ENCODE results near the gene PRR23C.

DNA sequence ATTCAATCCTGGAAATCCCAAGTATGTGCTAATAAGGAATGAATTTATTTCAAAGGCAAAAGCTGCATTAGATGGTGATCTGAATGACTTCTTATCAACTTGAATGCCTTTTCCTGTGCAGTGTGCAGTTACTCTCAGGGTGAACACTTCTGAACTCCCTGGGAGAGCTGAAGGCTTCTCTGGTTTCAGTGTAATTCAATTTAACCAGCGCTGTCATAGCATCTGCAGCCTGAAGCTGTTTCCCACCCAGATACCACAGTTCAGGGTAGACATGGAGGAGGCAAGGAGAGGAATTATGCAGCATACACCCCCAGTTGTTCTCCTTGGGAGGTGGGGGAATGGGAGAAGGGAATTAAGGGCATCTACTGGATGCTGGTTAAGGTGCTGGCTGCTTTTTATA lies 49.1 kb upstream of the PRR23C start:
- TF ChIP-seq EP300 (IDR thresholded peaks at IDR 0.05) (no peak), JUNB (IDR thresholded peaks at IDR 0.05) (no peak), BHLHE40 (IDR thresholded peaks at IDR 0.05; ENCODE audit: low read depth, low read length) (no peak), HOXA7 (CRISPR knock-in tag; IDR thresholded peaks at IDR 0.05) (no peak), RFX5 (IDR thresholded peaks at IDR 0.05) (no peak), MAFK (IDR thresholded peaks at IDR 0.05; ENCODE audit: partially characterized antibody) (no peak), ZC3H11A (IDR thresholded peaks at IDR 0.05) (no peak), POLR2A (IDR thresholded peaks at IDR 0.05; ENCODE audit: low read length) (no peak)
- TF ChIP-seq, protein P1, sequence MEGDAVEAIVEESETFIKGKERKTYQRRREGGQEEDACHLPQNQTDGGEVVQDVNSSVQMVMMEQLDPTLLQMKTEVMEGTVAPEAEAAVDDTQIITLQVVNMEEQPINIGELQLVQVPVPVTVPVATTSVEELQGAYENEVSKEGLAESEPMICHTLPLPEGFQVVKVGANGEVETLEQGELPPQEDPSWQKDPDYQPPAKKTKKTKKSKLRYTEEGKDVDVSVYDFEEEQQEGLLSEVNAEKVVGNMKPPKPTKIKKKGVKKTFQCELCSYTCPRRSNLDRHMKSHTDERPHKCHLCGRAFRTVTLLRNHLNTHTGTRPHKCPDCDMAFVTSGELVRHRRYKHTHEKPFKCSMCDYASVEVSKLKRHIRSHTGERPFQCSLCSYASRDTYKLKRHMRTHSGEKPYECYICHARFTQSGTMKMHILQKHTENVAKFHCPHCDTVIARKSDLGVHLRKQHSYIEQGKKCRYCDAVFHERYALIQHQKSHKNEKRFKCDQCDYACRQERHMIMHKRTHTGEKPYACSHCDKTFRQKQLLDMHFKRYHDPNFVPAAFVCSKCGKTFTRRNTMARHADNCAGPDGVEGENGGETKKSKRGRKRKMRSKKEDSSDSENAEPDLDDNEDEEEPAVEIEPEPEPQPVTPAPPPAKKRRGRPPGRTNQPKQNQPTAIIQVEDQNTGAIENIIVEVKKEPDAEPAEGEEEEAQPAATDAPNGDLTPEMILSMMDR (IDR thresholded peaks at IDR 0.05), result no peak
- TF ChIP-seq, protein P2, sequence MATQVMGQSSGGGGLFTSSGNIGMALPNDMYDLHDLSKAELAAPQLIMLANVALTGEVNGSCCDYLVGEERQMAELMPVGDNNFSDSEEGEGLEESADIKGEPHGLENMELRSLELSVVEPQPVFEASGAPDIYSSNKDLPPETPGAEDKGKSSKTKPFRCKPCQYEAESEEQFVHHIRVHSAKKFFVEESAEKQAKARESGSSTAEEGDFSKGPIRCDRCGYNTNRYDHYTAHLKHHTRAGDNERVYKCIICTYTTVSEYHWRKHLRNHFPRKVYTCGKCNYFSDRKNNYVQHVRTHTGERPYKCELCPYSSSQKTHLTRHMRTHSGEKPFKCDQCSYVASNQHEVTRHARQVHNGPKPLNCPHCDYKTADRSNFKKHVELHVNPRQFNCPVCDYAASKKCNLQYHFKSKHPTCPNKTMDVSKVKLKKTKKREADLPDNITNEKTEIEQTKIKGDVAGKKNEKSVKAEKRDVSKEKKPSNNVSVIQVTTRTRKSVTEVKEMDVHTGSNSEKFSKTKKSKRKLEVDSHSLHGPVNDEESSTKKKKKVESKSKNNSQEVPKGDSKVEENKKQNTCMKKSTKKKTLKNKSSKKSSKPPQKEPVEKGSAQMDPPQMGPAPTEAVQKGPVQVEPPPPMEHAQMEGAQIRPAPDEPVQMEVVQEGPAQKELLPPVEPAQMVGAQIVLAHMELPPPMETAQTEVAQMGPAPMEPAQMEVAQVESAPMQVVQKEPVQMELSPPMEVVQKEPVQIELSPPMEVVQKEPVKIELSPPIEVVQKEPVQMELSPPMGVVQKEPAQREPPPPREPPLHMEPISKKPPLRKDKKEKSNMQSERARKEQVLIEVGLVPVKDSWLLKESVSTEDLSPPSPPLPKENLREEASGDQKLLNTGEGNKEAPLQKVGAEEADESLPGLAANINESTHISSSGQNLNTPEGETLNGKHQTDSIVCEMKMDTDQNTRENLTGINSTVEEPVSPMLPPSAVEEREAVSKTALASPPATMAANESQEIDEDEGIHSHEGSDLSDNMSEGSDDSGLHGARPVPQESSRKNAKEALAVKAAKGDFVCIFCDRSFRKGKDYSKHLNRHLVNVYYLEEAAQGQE (IDR thresholded peaks at IDR 0.05), result no peak
- TF ChIP-seq, protein P3, sequence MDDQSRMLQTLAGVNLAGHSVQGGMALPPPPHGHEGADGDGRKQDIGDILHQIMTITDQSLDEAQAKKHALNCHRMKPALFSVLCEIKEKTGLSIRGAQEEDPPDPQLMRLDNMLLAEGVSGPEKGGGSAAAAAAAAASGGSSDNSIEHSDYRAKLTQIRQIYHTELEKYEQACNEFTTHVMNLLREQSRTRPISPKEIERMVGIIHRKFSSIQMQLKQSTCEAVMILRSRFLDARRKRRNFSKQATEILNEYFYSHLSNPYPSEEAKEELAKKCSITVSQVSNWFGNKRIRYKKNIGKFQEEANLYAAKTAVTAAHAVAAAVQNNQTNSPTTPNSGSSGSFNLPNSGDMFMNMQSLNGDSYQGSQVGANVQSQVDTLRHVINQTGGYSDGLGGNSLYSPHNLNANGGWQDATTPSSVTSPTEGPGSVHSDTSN (IDR thresholded peaks at IDR 0.05), result no peak
- TF ChIP-seq, protein P4, sequence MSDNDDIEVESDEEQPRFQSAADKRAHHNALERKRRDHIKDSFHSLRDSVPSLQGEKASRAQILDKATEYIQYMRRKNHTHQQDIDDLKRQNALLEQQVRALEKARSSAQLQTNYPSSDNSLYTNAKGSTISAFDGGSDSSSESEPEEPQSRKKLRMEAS (IDR thresholded peaks at IDR 0.05), result no peak
- TF ChIP-seq, protein P5, sequence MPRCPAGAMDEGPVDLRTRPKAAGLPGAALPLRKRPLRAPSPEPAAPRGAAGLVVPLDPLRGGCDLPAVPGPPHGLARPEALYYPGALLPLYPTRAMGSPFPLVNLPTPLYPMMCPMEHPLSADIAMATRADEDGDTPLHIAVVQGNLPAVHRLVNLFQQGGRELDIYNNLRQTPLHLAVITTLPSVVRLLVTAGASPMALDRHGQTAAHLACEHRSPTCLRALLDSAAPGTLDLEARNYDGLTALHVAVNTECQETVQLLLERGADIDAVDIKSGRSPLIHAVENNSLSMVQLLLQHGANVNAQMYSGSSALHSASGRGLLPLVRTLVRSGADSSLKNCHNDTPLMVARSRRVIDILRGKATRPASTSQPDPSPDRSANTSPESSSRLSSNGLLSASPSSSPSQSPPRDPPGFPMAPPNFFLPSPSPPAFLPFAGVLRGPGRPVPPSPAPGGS (IDR thresholded peaks at IDR 0.05), result no peak

All from A549 (cell line).